SK-N-SH (cell line): ENCODE data around the gene SRGAP3. TPM values are rescaled to one million over a fixed set of nuclear protein-coding genes. Genes with fewer than 3 reads are reported as not detected.

Experiments
- CTCF ChIA-PET: fragments of 300-600, 350-600 bp; formaldehyde crosslinking; extraction: SDS; loops from one replicate; lab custom pipeline; 2021; lab: Yijun Ruan, JAX
- POLR2A ChIA-PET: fragments of 350-600 bp; sonication (Branson Sonifier 250); formaldehyde crosslinking; extraction: SDS; loops from one replicate; lab custom pipeline; 2020; ENCODE audit warnings: antibody characterized with exemption, inconsistent platforms; lab: Yijun Ruan, JAX
- DNase-seq: peaks from one replicate; pipeline ENCODE4 v3.0.0; 2012
- H2AFZ ChIP-seq: fragments of 200-600 bp; sonication (generic); 2 replicates; pipeline ENCODE4 v1.8.1; 2016; ENCODE audit warnings: antibody characterized with exemption, mild to moderate bottlenecking, low read depth
- H3F3A ChIP-seq: fragments of 200-600 bp; sonication (generic); replicated peaks from 2 replicates; pipeline ENCODE3; 2016; ENCODE audit warnings: antibody characterized with exemption, mild to moderate bottlenecking; ENCODE audit not compliant: insufficient read depth
- H3K27ac ChIP-seq, 2 experiments: fragments of 200-500 bp in 1 of 2; fragments of 200-600 bp in 1 of 2; sonication (Bioruptor generic) in 1 of 2; sonication (generic), shearing (Covaris generic) in 1 of 2; 2 replicates each; pipeline versions ENCODE4 v1.5.1 to v1.6.1; 2014 to 2016; ENCODE audit warnings: low read depth in 2 of 2, inconsistent platforms in 1 of 2, low read length in 1 of 2, mild to moderate bottlenecking in 1 of 2, mixed read lengths in 1 of 2
- H3K27me3 ChIP-seq: fragments of 200-600 bp; sonication (generic), shearing (Covaris generic); 2 replicates; pipeline ENCODE4 v1.6.1; 2016; ENCODE audit warnings: mixed run types; ENCODE audit not compliant: insufficient read depth
- H3K36me3 ChIP-seq, 2 experiments: fragments of 200-500 bp in 1 of 2; fragments of 200-600 bp in 1 of 2; sonication (Bioruptor generic) in 1 of 2; sonication (generic) in 1 of 2; replicated peaks in 1 of 2; 2 replicates each; pipeline versions ENCODE3 to v1.5.1; 2014 to 2016; ENCODE audit warnings: low read length in 1 of 2, mild to moderate bottlenecking in 1 of 2; ENCODE audit not compliant: insufficient read depth in 2 of 2, control insufficient read depth in 1 of 2
- H3K4me1 ChIP-seq, 2 experiments: fragments of 200-500 bp in 1 of 2; fragments of 200-600 bp in 1 of 2; sonication (Bioruptor generic) in 1 of 2; sonication (generic), shearing (Covaris generic) in 1 of 2; 2 replicates each; pipeline versions ENCODE4 v1.5.1 to v1.6.1; 2014 to 2016; ENCODE audit warnings: low read depth in 1 of 2, low read length in 1 of 2, mixed run types in 1 of 2; ENCODE audit not compliant: insufficient read depth in 2 of 2, control insufficient read depth in 1 of 2
- H3K4me2 ChIP-seq: fragments of 200-600 bp; sonication (generic), shearing (Covaris generic); 2 replicates; pipeline ENCODE4 v1.6.1; 2017; ENCODE audit warnings: mixed run types
- H3K4me3 ChIP-seq, 2 experiments: fragments of 200-500 bp in 1 of 2; fragments of 200-600 bp in 1 of 2; sonication (Bioruptor generic) in 1 of 2; sonication (generic), shearing (Covaris generic) in 1 of 2; 2 replicates each; pipeline versions ENCODE4 v1.5.1 to v1.8.1; 2014 to 2016; ENCODE audit warnings: low read depth in 2 of 2, inconsistent platforms in 1 of 2, low read length in 1 of 2, mild to moderate bottlenecking in 1 of 2, mixed read lengths in 1 of 2, moderate library complexity in 1 of 2
- H3K79me2 ChIP-seq: fragments of 200-600 bp; sonication (generic); 2 replicates; pipeline ENCODE4 v1.8.1; 2017; ENCODE audit warnings: mild to moderate bottlenecking; ENCODE audit not compliant: insufficient read depth
- H3K9ac ChIP-seq: fragments of 200-600 bp; sonication (generic); 2 replicates; pipeline ENCODE4 v1.6.1; 2017; ENCODE audit warnings: mixed run types
- H3K9me2 ChIP-seq: fragments of 200-600 bp; sonication (generic); 2 replicates; pipeline ENCODE4 v1.6.1; 2017; ENCODE audit warnings: mixed run types
- H3K9me3 ChIP-seq: fragments of 200-600 bp; sonication (generic); 2 replicates; pipeline ENCODE4 v1.6.1; 2017; ENCODE audit warnings: mixed run types, mild to moderate bottlenecking, moderate library complexity
- H4K20me1 ChIP-seq: fragments of 200-600 bp; sonication (generic); 2 replicates; pipeline ENCODE4 v1.6.1; 2017; ENCODE audit warnings: mild to moderate bottlenecking, mixed run types; ENCODE audit not compliant: insufficient read depth
- CHD2 ChIP-seq: fragments of 150-350 bp; IDR thresholded peaks from 2 replicates; pipeline ENCODE4 v1.6.1; 2018; ENCODE audit warnings: low read length; ENCODE audit not compliant: partially characterized antibody
- ELF1 ChIP-seq: IDR thresholded peaks from 2 replicates; pipeline ENCODE4 v1.4.0; 2012
- FOSL2 ChIP-seq: IDR thresholded peaks from 2 replicates; pipeline ENCODE4 v1.4.0; 2012; ENCODE audit warnings: low read depth, mild to moderate bottlenecking, moderate library complexity, borderline replicate concordance
- FOXM1 ChIP-seq: IDR thresholded peaks from 2 replicates; pipeline ENCODE4 v1.4.0; 2012; ENCODE audit warnings: low read depth, mild to moderate bottlenecking
- GATA2 ChIP-seq: sonication (generic); formaldehyde crosslinking; IDR thresholded peaks from 2 replicates; pipeline ENCODE4 v1.5.0; 2020; ENCODE audit warnings: mild to moderate bottlenecking, missing genetic modification reagents
- MEF2A ChIP-seq: IDR thresholded peaks from 2 replicates; pipeline ENCODE4 v1.4.0; 2012; ENCODE audit warnings: low read depth, borderline replicate concordance
- NFIC ChIP-seq: IDR thresholded peaks from 2 replicates; pipeline ENCODE4 v1.4.0; 2012; ENCODE audit warnings: borderline replicate concordance
- POLR2AphosphoS5 ChIP-seq: IDR thresholded peaks from 2 replicates; pipeline ENCODE4 v1.6.1; 2012; ENCODE audit warnings: low read depth, low read length
- RAD21 ChIP-seq: IDR thresholded peaks from 2 replicates; pipeline ENCODE4 v1.6.1; 2012; ENCODE audit warnings: mild to moderate bottlenecking, low read length
- RCOR1 ChIP-seq: fragments of 150-350 bp; IDR thresholded peaks from 2 replicates; pipeline ENCODE4 v1.6.1; 2017; ENCODE audit warnings: antibody characterized with exemption, low read length
- SMC3 ChIP-seq: IDR thresholded peaks from 2 replicates; pipeline ENCODE4 v1.6.1; 2012; ENCODE audit warnings: low read depth, low read length, improper control_type of control experiment
- TCF12 ChIP-seq: IDR thresholded peaks from 2 replicates; pipeline ENCODE4 v1.4.0; 2012
- TEAD4 ChIP-seq: IDR thresholded peaks from 2 replicates; pipeline ENCODE4 v1.4.0; 2012; ENCODE audit warnings: mild to moderate bottlenecking, borderline replicate concordance; ENCODE audit not compliant: insufficient read depth
- YY1 ChIP-seq: IDR thresholded peaks from 2 replicates; pipeline ENCODE4 v1.4.0; 2012; ENCODE audit warnings: low read depth, mild to moderate bottlenecking
- WGBS: methylation state at CpG from one replicate; pipeline ENCODE4 v1.1.6; 2017; ENCODE audit warnings: low lambda C conversion rate; 5-methylcytosine and 5-hydroxymethylcytosine counted together
- polyA plus RNA-seq, 3 experiments: library from polyadenylated mRNA; depleted of rRNA; stranded (reverse); fragments of >200 nt; gene quantifications; 2 replicates each; pipeline ENCODE4 v1.2.3, GENCODE V29; 2012
- TF ChIP-seq, protein P1 (sequence below): IDR thresholded peaks from 2 replicates; pipeline ENCODE4 v1.4.0; 2012; ENCODE audit warnings: low read depth, borderline replicate concordance
- TF ChIP-seq, protein P2 (sequence below): IDR thresholded peaks from 2 replicates; pipeline ENCODE4; 2012
- TF ChIP-seq, protein P3 (sequence below): fragments of 150-350 bp; IDR thresholded peaks from 2 replicates; pipeline ENCODE4 v1.6.1; 2017; ENCODE audit warnings: antibody characterized with exemption, low read length, low read depth, borderline replicate concordance
- TF ChIP-seq, protein P4 (sequence below): IDR thresholded peaks from 2 replicates; pipeline ENCODE4 v1.4.0; 2012; ENCODE audit warnings: low read depth
- TF ChIP-seq, protein P5 (sequence below): IDR thresholded peaks from 2 replicates; pipeline ENCODE4 v1.4.0; 2012; ENCODE audit warnings: low read depth, borderline replicate concordance

SRGAP3 gene
- polyA plus RNA-seq, 1 of the 3 experiments (the other 2 are of a cell fraction), result 2.8 TPM

DNA sequence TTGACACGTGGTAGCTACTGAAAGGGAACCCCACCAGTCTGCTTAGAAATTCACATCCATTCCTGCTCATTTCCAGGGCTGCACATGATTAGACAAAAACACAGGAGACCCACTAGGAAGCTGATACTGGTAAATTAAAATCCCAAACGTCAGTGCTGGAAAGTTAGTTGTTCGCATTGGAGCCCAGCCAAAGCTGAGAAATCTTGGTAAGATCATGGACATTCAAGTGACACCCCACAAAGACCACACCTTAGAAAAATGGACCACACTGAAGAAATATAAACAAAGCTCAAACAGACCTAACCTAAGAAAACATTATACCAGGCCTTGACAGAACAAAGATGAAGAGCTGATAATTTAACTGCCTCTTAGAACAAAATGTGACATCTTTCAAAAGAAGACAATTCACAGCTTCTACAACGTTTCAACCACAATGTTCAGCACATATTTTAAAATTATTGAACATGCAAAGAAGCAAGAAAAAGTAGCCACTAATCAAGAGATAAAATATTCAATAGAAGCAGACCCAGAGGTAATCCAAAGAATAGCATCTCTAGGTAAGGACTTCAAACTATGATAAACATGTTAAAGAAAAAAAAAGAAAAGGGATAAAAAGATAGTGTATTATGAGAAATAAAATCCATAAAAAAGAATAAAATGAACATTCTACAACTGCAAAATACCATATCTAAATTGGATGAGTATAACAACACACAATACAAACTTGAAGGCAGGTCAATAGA lies 306.5 kb downstream of the SRGAP3 start:
- Histone ChIP-seq H3K4me3 (no peak overlapping the region), H3K79me2 (peaks cover 24% of the 10 kb centered on the region), H3K36me3 (peaks cover 52 to 67% of the 10 kb centered on the region in 2 experiments), H2AFZ (no peak overlapping the region)
- TF ChIP-seq TCF12 (no peak), ELF1 (no peak), MEF2A (no peak), GATA2 (no peak), CHD2 (no peak), RCOR1 (no peak), RAD21 (no peak)
- TF ChIP-seq, protein P1, sequence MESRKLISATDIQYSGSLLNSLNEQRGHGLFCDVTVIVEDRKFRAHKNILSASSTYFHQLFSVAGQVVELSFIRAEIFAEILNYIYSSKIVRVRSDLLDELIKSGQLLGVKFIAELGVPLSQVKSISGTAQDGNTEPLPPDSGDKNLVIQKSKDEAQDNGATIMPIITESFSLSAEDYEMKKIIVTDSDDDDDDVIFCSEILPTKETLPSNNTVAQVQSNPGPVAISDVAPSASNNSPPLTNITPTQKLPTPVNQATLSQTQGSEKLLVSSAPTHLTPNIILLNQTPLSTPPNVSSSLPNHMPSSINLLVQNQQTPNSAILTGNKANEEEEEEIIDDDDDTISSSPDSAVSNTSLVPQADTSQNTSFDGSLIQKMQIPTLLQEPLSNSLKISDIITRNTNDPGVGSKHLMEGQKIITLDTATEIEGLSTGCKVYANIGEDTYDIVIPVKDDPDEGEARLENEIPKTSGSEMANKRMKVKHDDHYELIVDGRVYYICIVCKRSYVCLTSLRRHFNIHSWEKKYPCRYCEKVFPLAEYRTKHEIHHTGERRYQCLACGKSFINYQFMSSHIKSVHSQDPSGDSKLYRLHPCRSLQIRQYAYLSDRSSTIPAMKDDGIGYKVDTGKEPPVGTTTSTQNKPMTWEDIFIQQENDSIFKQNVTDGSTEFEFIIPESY, result no peak
- TF ChIP-seq, protein P2, sequence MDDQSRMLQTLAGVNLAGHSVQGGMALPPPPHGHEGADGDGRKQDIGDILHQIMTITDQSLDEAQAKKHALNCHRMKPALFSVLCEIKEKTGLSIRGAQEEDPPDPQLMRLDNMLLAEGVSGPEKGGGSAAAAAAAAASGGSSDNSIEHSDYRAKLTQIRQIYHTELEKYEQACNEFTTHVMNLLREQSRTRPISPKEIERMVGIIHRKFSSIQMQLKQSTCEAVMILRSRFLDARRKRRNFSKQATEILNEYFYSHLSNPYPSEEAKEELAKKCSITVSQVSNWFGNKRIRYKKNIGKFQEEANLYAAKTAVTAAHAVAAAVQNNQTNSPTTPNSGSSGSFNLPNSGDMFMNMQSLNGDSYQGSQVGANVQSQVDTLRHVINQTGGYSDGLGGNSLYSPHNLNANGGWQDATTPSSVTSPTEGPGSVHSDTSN, result no peak
- TF ChIP-seq, all 33 proteins: peak for 0
- DNase-seq, result no peak
- Histone ChIP-seq H3K4me1 (peaks cover 0 to 6% of the 10 kb centered on the region in 2 experiments; a peak in 1 of 4 replicates), H3K9ac (no peak overlapping the region), H4K20me1 (no peaks in the 10 kb centered on the region), H3K9me3 (no peaks in the 10 kb centered on the region), H3K27ac (no peak overlapping the region), H3K9me2 (no peaks in the 10 kb centered on the region), H3K27me3 (no peaks in the 10 kb centered on the region), H3K4me2 (no peak overlapping the region), H3F3A (peaks cover 16% of the 10 kb centered on the region)
- POLR2A ChIA-PET, result no interaction called here
- CTCF ChIA-PET, result interaction anchor here (0.6 to 1.0 kb wide), 2 partner anchors 11 to 173 kb away, joined by 3 to 5 read pairs; partner anchors contain the start of gene OXTR
- 79% methylated on average over 4 of the region's 4 CpGs for WGBS

DNA sequence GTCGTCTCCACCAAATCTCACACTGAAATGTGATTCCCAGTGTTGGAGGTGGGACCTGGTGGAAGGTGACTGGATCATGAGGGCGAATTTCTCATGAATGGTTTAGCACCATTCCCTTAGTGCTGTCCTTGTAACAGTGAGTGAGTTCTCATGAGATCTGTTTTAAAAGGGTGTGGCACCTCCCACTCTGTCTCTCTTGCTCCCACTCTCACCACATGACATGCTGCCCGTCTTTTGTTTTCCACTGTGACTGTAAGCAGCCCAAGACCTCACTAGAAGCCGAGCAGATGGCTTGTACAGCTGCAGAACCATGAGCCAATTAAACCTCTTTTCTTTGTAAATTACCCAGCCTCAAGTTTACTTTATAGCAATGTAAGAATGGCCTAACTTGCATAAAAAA lies 307.3 kb downstream of the SRGAP3 start:
- Histone ChIP-seq H3K4me2 (no peak overlapping the region), H4K20me1 (no peaks in the 10 kb centered on the region), H3K9ac (no peak overlapping the region), H3K9me3 (no peaks in the 10 kb centered on the region), H3K9me2 (no peaks in the 10 kb centered on the region), H3K79me2 (peaks cover 19% of the 10 kb centered on the region), H3F3A (peaks cover 24% of the 10 kb centered on the region), H2AFZ (no peak overlapping the region), H3K4me3 (no peak overlapping the region)
- POLR2A ChIA-PET, result no interaction called here
- WGBS, result 91% methylated on average over 4 of the region's 4 CpGs
- TF ChIP-seq NFIC (no peak), FOXM1 (no peak), GATA2 (no peak), FOSL2 (no peak), ELF1 (no peak), RAD21 (no peak), POLR2AphosphoS5 (no peak), YY1 (no peak), TEAD4 (no peak), SMC3 (no peak)
- TF ChIP-seq, protein P3, sequence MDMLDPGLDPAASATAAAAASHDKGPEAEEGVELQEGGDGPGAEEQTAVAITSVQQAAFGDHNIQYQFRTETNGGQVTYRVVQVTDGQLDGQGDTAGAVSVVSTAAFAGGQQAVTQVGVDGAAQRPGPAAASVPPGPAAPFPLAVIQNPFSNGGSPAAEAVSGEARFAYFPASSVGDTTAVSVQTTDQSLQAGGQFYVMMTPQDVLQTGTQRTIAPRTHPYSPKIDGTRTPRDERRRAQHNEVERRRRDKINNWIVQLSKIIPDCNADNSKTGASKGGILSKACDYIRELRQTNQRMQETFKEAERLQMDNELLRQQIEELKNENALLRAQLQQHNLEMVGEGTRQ, result no peak
- TF ChIP-seq, protein P4, sequence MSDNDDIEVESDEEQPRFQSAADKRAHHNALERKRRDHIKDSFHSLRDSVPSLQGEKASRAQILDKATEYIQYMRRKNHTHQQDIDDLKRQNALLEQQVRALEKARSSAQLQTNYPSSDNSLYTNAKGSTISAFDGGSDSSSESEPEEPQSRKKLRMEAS, result no peak
- TF ChIP-seq, protein P5, sequence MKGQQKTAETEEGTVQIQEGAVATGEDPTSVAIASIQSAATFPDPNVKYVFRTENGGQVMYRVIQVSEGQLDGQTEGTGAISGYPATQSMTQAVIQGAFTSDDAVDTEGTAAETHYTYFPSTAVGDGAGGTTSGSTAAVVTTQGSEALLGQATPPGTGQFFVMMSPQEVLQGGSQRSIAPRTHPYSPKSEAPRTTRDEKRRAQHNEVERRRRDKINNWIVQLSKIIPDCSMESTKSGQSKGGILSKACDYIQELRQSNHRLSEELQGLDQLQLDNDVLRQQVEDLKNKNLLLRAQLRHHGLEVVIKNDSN, result no peak
- TF ChIP-seq, all 33 proteins: peak for 0
- peaks cover 52 to 67% of the 10 kb centered on the region in 2 experiments for H3K36me3 ChIP-seq
- CTCF ChIA-PET, result no interaction called here
- peaks cover 2 to 11% of the 10 kb centered on the region in 2 experiments; a peak in 2 of 4 replicates for H3K4me1 ChIP-seq
- no peak overlapping the region for H3K27ac ChIP-seq
- H3K27me3 ChIP-seq, result no peaks in the 10 kb centered on the region
- DNase-seq, result no peak
